ENCODE measurements around the gene IPCEF1.
A peak's percentile ranks its signal among the peaks of the same experiment; 100 is the strongest.

The IPCEF1 gene

DNA sequence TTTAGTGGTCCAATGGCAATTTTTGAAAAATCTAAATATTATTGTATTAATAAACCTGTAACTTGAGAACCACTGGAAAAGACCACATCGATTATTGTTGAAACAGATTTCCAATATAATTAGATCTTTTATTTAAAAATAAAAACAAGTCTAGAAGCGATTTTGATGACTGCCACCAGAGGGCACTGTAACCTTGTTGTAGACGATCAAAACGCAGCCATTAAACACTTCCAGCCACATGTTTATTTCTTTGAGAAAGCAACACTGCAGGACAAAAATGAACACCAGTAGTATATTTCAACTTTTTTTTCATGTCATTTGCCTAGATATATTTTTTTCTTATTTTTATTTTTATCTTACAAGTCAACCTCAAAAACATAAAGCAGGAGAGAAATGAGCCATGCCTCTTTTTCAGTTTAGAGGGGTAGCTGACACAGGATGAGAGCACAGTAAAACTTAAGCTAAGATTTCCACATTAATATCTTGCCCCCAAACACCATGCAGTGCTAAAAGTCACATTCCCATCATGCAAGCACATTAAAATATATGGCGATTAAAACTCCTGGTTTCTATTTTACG lies 202.1 kb downstream of the IPCEF1 start:
- DNase-seq (ENCODE audit: low read depth, low spot score), result peak; percentile 81
- H3K4me3 ChIP-seq (ENCODE audit: low read depth, low read length), result no peak overlapping the region
- TF ChIP-seq, protein P1, sequence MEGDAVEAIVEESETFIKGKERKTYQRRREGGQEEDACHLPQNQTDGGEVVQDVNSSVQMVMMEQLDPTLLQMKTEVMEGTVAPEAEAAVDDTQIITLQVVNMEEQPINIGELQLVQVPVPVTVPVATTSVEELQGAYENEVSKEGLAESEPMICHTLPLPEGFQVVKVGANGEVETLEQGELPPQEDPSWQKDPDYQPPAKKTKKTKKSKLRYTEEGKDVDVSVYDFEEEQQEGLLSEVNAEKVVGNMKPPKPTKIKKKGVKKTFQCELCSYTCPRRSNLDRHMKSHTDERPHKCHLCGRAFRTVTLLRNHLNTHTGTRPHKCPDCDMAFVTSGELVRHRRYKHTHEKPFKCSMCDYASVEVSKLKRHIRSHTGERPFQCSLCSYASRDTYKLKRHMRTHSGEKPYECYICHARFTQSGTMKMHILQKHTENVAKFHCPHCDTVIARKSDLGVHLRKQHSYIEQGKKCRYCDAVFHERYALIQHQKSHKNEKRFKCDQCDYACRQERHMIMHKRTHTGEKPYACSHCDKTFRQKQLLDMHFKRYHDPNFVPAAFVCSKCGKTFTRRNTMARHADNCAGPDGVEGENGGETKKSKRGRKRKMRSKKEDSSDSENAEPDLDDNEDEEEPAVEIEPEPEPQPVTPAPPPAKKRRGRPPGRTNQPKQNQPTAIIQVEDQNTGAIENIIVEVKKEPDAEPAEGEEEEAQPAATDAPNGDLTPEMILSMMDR (IDR thresholded peaks at IDR 0.05; ENCODE audit: low read depth, low read length), result peak; percentile 54
- in situ Hi-C loops (cut with HindIII; ENCODE audit: low sequenced_read_pairs), result loop anchor here (25.0 kb wide), 1 partner anchor 233 kb away; no protein-coding TSS in a partner anchor

DNA sequence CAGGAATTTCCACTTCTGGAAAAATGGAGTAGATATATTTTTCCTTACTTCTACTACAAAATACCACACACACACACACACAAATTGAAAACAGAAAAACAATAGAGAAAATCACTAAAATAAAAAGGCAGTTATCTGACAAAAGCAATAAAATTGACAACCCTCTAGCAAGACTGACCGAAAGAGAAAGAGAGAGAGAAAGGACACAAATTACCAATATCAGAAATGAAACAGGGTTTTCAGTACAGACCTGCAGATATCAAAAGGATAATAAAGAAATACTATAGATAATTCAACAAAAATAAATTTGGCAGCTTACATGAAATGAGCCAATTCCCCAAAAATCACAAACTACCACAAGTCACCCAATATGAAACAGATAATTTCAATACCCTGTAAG lies 212.8 kb downstream of the IPCEF1 start:
- in situ Hi-C loops (cut with HindIII; ENCODE audit: low sequenced_read_pairs), result no loop called here
- no peak for DNase-seq (ENCODE audit: low read depth, low spot score)
- H3K4me3 ChIP-seq (ENCODE audit: low read depth, low read length), result no peak overlapping the region
- TF ChIP-seq, protein P1 (IDR thresholded peaks at IDR 0.05; ENCODE audit: low read depth, low read length), result no peak

DNA sequence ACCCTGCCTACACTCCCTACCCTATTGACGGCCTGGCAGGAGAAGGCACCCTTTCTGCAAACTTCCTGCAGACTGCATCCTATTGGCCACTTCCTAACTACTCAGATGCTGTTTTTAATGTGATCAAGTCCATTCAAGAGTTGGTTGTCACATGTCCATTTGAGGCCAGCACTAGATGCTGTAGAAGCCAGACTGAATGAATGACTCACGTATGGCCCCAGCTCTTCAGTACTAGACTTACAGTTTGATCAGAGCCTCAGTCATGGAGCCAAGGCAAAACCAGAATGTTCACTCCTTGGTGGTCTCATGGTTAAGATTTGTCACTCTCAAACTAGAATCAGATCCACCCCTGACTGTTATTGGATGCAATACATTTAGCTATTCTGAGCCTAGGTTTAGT lies 215.9 kb downstream of the IPCEF1 start:
- no peak for DNase-seq (ENCODE audit: low read depth, low spot score)
- TF ChIP-seq, protein P1 (IDR thresholded peaks at IDR 0.05; ENCODE audit: low read depth, low read length), result no peak
- in situ Hi-C loops (cut with HindIII; ENCODE audit: low sequenced_read_pairs), result no loop called here
- no peak overlapping the region for H3K4me3 ChIP-seq (ENCODE audit: low read depth, low read length)

DNA sequence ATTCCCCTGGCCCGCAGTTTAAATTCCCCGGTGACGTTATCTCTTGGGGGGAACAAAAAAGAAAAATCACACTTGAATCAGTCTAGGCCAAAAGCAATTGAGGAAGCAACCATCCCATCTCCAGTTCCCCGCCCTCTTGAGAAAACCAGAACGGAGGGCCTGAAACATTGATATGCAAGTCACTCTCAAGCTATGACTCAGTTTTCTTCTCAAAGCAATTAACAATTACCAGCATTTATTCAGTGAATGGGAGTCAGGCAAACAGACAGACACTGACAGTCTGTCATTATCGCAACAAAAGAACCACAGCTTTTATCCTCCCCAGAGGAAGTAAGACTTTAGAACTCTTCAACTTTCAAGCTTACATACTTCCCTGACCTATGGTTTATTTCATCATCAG lies 216.7 kb downstream of the IPCEF1 start:
- no peak overlapping the region for H3K4me3 ChIP-seq (ENCODE audit: low read depth, low read length)
- DNase-seq (ENCODE audit: low read depth, low spot score), result no peak
- in situ Hi-C loops (cut with HindIII; ENCODE audit: low sequenced_read_pairs), result no loop called here
- TF ChIP-seq, protein P1 (IDR thresholded peaks at IDR 0.05; ENCODE audit: low read depth, low read length), result no peak

DNA sequence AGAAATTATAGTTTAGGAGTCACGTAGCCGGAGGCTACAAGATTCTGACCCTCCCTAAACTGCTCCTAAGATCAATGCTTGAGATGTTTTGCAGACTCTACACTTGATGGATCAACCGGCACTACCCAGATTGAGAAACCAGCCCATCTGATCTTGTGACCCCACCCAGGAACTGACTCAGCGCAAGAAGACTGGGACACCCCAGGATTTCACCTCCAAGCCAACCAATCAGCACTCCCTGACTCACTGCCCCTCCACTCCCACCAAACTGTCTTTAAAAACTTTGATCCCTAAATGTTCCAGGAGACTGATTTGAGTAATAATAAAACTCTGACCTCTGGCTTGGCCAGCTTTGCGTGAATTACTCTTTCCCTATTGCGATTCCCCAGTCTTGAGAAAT lies 217.8 kb downstream of the IPCEF1 start:
- DNase-seq (ENCODE audit: low read depth, low spot score), result no peak
- H3K4me3 ChIP-seq (ENCODE audit: low read depth, low read length), result no peak overlapping the region
- in situ Hi-C loops (cut with HindIII; ENCODE audit: low sequenced_read_pairs), result no loop called here
- TF ChIP-seq, protein P1 (IDR thresholded peaks at IDR 0.05; ENCODE audit: low read depth, low read length), result no peak

DNA sequence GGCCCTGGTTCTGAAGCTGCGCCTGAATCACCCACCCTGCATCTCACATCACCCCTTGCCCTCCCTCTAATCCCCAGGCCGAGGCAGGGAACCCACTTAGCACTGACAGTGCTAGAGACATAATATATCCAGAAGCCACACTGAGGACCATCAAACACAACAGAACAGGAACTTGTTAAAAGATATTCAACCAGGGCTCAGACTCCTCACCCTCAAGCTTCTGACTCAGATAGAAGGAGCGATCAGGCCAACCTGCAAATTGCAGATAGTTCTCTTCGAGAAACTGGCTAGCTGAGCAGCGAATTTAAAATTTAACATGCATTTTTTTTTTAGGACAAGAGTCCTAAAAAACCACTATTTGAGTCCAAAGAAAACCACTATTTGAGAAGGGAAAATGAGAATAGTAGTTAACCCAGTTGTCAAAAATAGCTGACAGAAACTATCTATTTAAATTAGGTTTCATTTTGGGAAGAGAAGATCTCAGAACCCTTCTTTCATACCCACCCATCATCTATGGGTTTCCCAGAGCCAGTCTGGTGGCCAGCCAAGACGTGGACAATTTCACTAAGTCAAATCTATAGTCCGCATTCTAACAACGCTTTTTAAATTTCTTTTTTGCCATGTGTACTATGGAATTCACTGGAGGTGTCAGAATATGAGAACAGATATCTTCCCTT lies 222.0 kb downstream of the IPCEF1 start:
- TF ChIP-seq, protein P1 (IDR thresholded peaks at IDR 0.05; ENCODE audit: low read depth, low read length), result no peak
- in situ Hi-C loops (cut with HindIII; ENCODE audit: low sequenced_read_pairs), result no loop called here
- no peak for DNase-seq (ENCODE audit: low read depth, low spot score)
- no peak overlapping the region for H3K4me3 ChIP-seq (ENCODE audit: low read depth, low read length)
